H9 (cell line): Measurements from ENCODE around the gene TCERG1L. TPM values are rescaled to one million over a fixed set of nuclear protein-coding genes. Genes with fewer than 3 reads are reported as not detected.
A peak's percentile ranks its signal among the peaks of the same experiment; 100 is the strongest.

Source experiments
- DNase-seq: peaks from one replicate; pipeline ENCODE4 v3.0.0-alpha.2; 2017
- H2AFZ ChIP-seq: one replicate; pipeline ENCODE4 v1.6.1; 2013; ENCODE audit warnings: mild to moderate bottlenecking, low read length, control low read depth, moderate library complexity
- H2AK5ac ChIP-seq: 2 replicates; pipeline ENCODE4 v1.6.1; 2013; ENCODE audit warnings: low read length, control low read depth, mixed read lengths; ENCODE audit not compliant: insufficient read length
- H2BK120ac ChIP-seq: one replicate; pipeline ENCODE4 v1.6.1; 2013; ENCODE audit warnings: low read depth, mild to moderate bottlenecking, low read length, control low read depth, inconsistent platforms; ENCODE audit not compliant: poor library complexity, severe bottlenecking
- H2BK12ac ChIP-seq: 2 replicates; pipeline ENCODE4 v1.6.1; 2013; ENCODE audit warnings: low read length, control low read depth, mixed read lengths, low read depth; ENCODE audit not compliant: insufficient read length
- H2BK15ac ChIP-seq: 2 replicates; pipeline ENCODE4 v1.6.1; 2013; ENCODE audit warnings: low read depth, low read length, control low read depth
- H2BK20ac ChIP-seq: one replicate; pipeline ENCODE4 v1.6.1; 2013; ENCODE audit warnings: low read depth, mild to moderate bottlenecking, low read length, control low read depth, inconsistent platforms; ENCODE audit not compliant: poor library complexity, severe bottlenecking
- H2BK5ac ChIP-seq: 2 replicates; pipeline ENCODE4 v1.6.1; 2013; ENCODE audit warnings: low read length, control low read depth, mixed read lengths; ENCODE audit not compliant: insufficient read length
- H3K14ac ChIP-seq: 2 replicates; pipeline ENCODE4 v1.6.1; 2013; ENCODE audit warnings: low read length, control low read depth; ENCODE audit not compliant: insufficient read depth
- H3K18ac ChIP-seq: 2 replicates; pipeline ENCODE4 v1.6.1; 2013; ENCODE audit warnings: low read depth, mild to moderate bottlenecking, mixed read lengths, low read length, control low read depth; ENCODE audit not compliant: insufficient read length
- H3K23ac ChIP-seq: 2 replicates; pipeline ENCODE4 v1.6.1; 2013; ENCODE audit warnings: low read length, control low read depth, mixed read lengths, low read depth; ENCODE audit not compliant: insufficient read length
- H3K23me2 ChIP-seq: 2 replicates; pipeline ENCODE4 v1.6.1; 2013; ENCODE audit warnings: low read depth, mild to moderate bottlenecking, mixed read lengths, low read length, control low read depth; ENCODE audit not compliant: insufficient read length, poor library complexity, severe bottlenecking
- H3K27ac ChIP-seq: 2 replicates; pipeline ENCODE4 v1.5.1; 2013; ENCODE audit warnings: low read length, control low read depth, mixed read lengths, low read depth; ENCODE audit not compliant: insufficient read length
- H3K27me3 ChIP-seq: 2 replicates; pipeline ENCODE4 v1.6.1; 2013; ENCODE audit warnings: low read length, control low read depth, inconsistent platforms; ENCODE audit not compliant: insufficient read depth
- H3K4ac ChIP-seq: 2 replicates; pipeline ENCODE4 v1.6.1; 2013; ENCODE audit warnings: low read depth, mild to moderate bottlenecking, control low read depth, inconsistent platforms, low read length, moderate library complexity
- H3K4me1 ChIP-seq: 2 replicates; pipeline ENCODE4 v1.6.1; 2013; ENCODE audit warnings: low read length, control low read depth, inconsistent platforms; ENCODE audit not compliant: insufficient read depth
- H3K4me2 ChIP-seq: 2 replicates; pipeline ENCODE4 v1.6.1; 2013; ENCODE audit warnings: low read length, control low read depth, mixed read lengths; ENCODE audit not compliant: insufficient read length, insufficient read depth
- H3K56ac ChIP-seq: 2 replicates; pipeline ENCODE4 v1.6.1; 2013; ENCODE audit warnings: low read depth, mild to moderate bottlenecking, mixed read lengths, low read length, control low read depth; ENCODE audit not compliant: insufficient read length
- H3K79me1 ChIP-seq: 2 replicates; pipeline ENCODE4 v1.6.1; 2013; ENCODE audit warnings: low read depth, mild to moderate bottlenecking, moderate library complexity, low read length, control low read depth, inconsistent platforms; ENCODE audit not compliant: insufficient read depth, poor library complexity, severe bottlenecking
- H3K79me2 ChIP-seq: 2 replicates; pipeline ENCODE4 v1.6.1; 2013; ENCODE audit warnings: low read length, control low read depth, inconsistent platforms; ENCODE audit not compliant: insufficient read depth
- H3K9ac ChIP-seq: 2 replicates; pipeline ENCODE4 v1.6.1; 2013; ENCODE audit warnings: low read length, control low read depth, mixed read lengths; ENCODE audit not compliant: insufficient read length; ENCODE audit errors: extremely low read depth
- H3K9me3 ChIP-seq: one replicate; pipeline ENCODE4 v1.6.1; 2013; ENCODE audit warnings: low read depth, low read length, inconsistent platforms; ENCODE audit not compliant: control insufficient read depth
- H3T11ph ChIP-seq: one replicate; pipeline ENCODE4 v1.6.1; 2013; ENCODE audit warnings: mild to moderate bottlenecking, low read length, control low read depth, inconsistent platforms
- H4K20me1 ChIP-seq: one replicate; pipeline ENCODE4 v1.6.1; 2013; ENCODE audit not compliant: control insufficient read depth, insufficient read length, insufficient read depth
- H4K5ac ChIP-seq: 2 replicates; pipeline ENCODE4 v1.6.1; 2013; ENCODE audit warnings: low read depth, mild to moderate bottlenecking, mixed read lengths, low read length, control low read depth; ENCODE audit not compliant: insufficient read length
- H4K8ac ChIP-seq: replicated peaks from 2 replicates; pipeline ENCODE4 v1.6.1; 2013; ENCODE audit warnings: low read length, control low read depth, mixed read lengths, low read depth; ENCODE audit not compliant: insufficient read length
- H4K91ac ChIP-seq: 2 replicates; pipeline ENCODE4 v1.6.1; 2013; ENCODE audit warnings: low read depth, mild to moderate bottlenecking, moderate library complexity, mixed read lengths, low read length, control low read depth; ENCODE audit not compliant: insufficient read length
- H3K27ac Mint-ChIP-seq, 3 experiments: 2 replicates in 2 of 3; 3 replicates in 1 of 3; pipeline ENCODE4 v1.8.0; 2020 to 2021; ENCODE audit warnings: mixed read lengths in 3 of 3, mild to moderate bottlenecking in 1 of 3, moderate library complexity in 1 of 3
- H3K27me3 Mint-ChIP-seq: 2 replicates; pipeline ENCODE4 v1.8.0; 2021; ENCODE audit warnings: low read depth, mild to moderate bottlenecking, moderate library complexity, mixed read lengths
- H3K36me3 Mint-ChIP-seq, 3 experiments: 2 replicates in 2 of 3; 3 replicates in 1 of 3; pipeline ENCODE4 v1.8.0; 2020 to 2021; ENCODE audit warnings: low read depth in 3 of 3, mixed read lengths in 3 of 3; ENCODE audit not compliant: insufficient read depth in 1 of 3
- H3K4me1 Mint-ChIP-seq, 2 experiments: 2 replicates each; pipeline ENCODE4 v1.8.0; 2020; ENCODE audit warnings: mixed read lengths in 2 of 2
- H3K4me3 Mint-ChIP-seq, 2 experiments: 2 replicates in 1 of 2; 3 replicates in 1 of 2; pipeline ENCODE4 v1.8.0; 2020 to 2021; ENCODE audit warnings: mild to moderate bottlenecking in 2 of 2, mixed read lengths in 2 of 2, moderate library complexity in 1 of 2
- H3K9me3 Mint-ChIP-seq, 2 experiments: 2 replicates in 1 of 2; 3 replicates in 1 of 2; pipeline ENCODE4 v1.8.0; 2020; ENCODE audit warnings: mild to moderate bottlenecking in 2 of 2, mixed read lengths in 2 of 2, moderate library complexity in 1 of 2
- CTCF ChIP-seq: fragments of 200-600 bp; sonication (generic); conservative IDR thresholded peaks from 3 replicates; pipeline ENCODE4 v1.8.0; 2021; ENCODE audit warnings: antibody characterized with exemption, mild to moderate bottlenecking
- WGBS: extraction: QIAGEN DNeasy Blood & Tissue Kit; methylation state at CpG from one replicate; pipeline ENCODE4 v1.1.7; 2013; ENCODE audit warnings: missing lambda C conversion rate, low lambda C conversion rate, mixed read lengths; ENCODE audit not compliant: insufficient read length; ENCODE audit errors: extremely low coverage; 5-methylcytosine and 5-hydroxymethylcytosine counted together
- total RNA-seq: library from RNA; stranded (reverse); gene quantifications from 2 replicates; pipeline ENCODE4 v1.2.1, GENCODE V29; 2021

Gene TCERG1L
- total RNA-seq, 1 experiment from 2014 or later, result 3.3 TPM

GRCh38 chr10:131148270-131148669 is 163.3 kb downstream of the TCERG1L start:
- Histone ChIP-seq H4K8ac (no peak overlapping the region), H2AFZ (no peak overlapping the region), H3K4ac (no peak overlapping the region), H3K4me1 (no peaks in the 10 kb centered on the region), H3K4me2 (no peak overlapping the region), H3K79me1 (no peaks in the 10 kb centered on the region), H2BK120ac (no peak overlapping the region), H2AK5ac (no peak overlapping the region), H4K5ac (no peak overlapping the region), H2BK20ac (no peak overlapping the region), H2BK5ac (no peak overlapping the region), H3K27ac (no peak overlapping the region), H3K9ac (no peak overlapping the region), H2BK15ac (no peak overlapping the region), H2BK12ac (no peak overlapping the region), H4K20me1 (no peaks in the 10 kb centered on the region), H3K27me3 (no peaks in the 10 kb centered on the region), H3K23me2 (no peaks in the 10 kb centered on the region), H3K23ac (no peak overlapping the region), H3K56ac (no peak overlapping the region), H3K18ac (no peak overlapping the region), H3T11ph (no peak overlapping the region), H3K9me3 (no peaks in the 10 kb centered on the region), H3K79me2 (no peaks in the 10 kb centered on the region), H4K91ac (no peak overlapping the region), H3K14ac (no peak overlapping the region)
- peaks cover 19 to 34% of the 10 kb centered on the region in 2 experiments for H3K4me1 Mint-ChIP-seq
- DNase-seq, result no peak
- TF ChIP-seq CTCF, result no peak
- WGBS, result no CpG with 5 or more reads among the region's 3 CpGs
- no peaks in the 10 kb centered on the region; the same call in 1 of the 2 replicates for H3K27me3 Mint-ChIP-seq
- peak overlapping the region in 1 of 3 experiments; percentile 12; a peak in 1 of 7 replicates for H3K27ac Mint-ChIP-seq
- peaks cover 28 to 38% of the 10 kb centered on the region in 2 experiments for H3K9me3 Mint-ChIP-seq
- peaks cover 28 to 37% (median 34%) of the 10 kb centered on the region in 3 experiments for H3K36me3 Mint-ChIP-seq
- no peak overlapping the region; a peak in 1 of 5 replicates for H3K4me3 Mint-ChIP-seq
